ENCODE results near the gene DND1.

- no peak for TF ChIP-seq CTCF (IDR thresholded peaks at IDR 0.05)
- no peak for TF ChIP-seq POLR2AphosphoS5 (IDR thresholded peaks at IDR 0.05)
Observed at GRCh38 chr5:140641716-140642115, 31.7 kb downstream of the DND1 start.
